HG02884 (cell line): ENCODE measurements around the gene EFCAB13.
"Not testable (repeated sequence)": the region's sequence is repeated elsewhere in the genome, so short reads cannot be mapped to it uniquely, and the experiment has no call there.

Experiments used
- ATAC-seq: cut with Tn5 transposase; IDR thresholded peaks from one replicate; pipeline ENCODE4 v1.9.1; 2021; ENCODE audit warnings: mild to moderate bottlenecking, moderate library complexity; ENCODE audit not compliant: unreplicated experiment

The EFCAB13 gene

DNA sequence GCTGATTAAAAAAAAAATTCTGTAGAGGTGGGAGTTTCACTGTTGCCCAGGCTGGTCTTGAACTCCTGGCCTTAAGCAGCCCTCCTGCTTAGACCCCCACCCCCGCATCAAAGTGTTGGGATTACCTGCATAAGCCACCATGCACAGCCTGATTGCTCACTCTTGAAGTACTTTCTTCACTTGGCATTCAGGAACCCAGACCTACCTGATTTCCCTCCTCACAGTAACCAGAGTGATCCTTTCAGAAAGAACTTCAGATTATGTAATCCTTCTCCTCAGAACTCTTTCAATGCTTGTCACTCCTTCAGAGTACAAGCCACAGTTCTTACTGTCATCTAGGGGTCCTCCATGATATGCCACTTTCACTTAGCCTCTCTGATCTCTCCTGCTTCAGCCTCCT is 1.4 kb downstream of the EFCAB13 start:
- no peak for ATAC-seq

DNA sequence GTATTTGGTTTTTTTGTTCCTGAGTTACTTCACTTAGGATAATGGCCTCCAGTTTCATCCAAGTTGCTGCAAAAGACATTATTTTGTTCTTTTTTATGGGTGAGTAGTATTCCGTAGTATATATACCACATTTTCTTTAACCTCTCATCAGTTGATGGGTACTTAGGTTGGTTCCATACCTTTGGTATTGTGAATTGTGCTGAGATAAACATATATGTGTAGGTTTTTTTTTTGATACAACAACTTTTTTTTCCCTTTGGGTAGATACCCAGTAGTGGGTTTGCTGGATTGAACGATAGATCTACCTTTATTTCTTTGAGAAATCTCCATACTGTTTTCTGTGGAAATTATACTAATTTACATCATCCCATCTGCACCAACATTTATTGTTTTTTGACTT is 6.8 kb downstream of the EFCAB13 start:
- ATAC-seq, result no peak

DNA sequence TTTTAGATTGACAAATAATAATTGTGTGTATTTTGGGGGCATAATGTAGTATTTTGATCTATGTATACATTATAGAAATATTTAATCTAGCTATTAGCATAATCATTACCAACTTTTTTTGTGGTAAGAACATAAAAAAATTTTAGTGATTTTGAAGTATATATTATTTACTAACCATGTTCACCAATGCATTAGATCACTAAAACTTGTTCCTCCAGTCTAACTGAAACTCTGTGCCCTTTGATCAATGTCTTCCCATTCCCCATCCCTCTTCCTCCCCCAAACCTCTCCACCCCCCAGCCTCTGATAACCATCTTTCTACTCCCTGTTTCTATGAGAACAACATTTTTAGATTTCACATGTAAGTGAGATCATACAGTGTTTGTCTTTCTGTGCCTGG is 8.5 kb downstream of the EFCAB13 start:
- no peak for ATAC-seq

DNA sequence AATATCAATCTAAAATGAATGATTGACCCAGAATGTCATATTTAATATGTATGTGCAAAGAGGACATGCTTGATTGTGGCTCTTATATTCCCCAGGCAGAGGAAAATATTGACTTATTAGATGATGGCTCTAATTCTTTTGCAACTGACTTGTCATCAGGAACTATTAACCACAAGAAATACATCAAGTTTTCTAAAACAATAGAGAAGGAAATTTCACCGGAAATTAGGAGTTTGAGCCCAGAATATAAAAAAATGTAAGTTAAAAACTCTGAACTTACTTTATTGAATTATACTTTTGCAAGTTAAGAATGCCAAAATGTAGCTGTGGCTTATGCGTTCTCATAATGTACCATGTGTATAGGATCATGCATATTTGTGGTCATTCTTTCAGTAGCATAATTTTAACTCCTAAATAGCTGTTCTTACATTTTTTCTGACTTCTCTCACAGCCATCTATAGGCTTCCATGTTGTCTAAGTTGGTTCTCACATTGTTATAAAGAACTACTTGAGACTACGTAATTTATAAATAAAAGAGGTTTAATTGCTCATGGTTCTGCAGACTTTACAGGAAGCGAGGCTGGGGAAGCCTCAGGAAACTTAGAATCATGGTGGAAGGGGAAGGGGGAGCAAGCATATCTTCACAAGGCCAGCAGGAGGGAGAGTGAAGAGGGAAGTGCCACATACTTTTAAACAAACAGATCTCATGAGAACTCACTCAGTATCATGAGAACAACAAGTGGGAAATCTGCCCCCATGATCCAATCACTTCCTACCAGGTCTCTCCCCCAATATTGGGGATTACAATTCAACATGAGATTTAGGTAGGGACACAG is 11.6 kb downstream of the EFCAB13 start:
- no peak for ATAC-seq

DNA sequence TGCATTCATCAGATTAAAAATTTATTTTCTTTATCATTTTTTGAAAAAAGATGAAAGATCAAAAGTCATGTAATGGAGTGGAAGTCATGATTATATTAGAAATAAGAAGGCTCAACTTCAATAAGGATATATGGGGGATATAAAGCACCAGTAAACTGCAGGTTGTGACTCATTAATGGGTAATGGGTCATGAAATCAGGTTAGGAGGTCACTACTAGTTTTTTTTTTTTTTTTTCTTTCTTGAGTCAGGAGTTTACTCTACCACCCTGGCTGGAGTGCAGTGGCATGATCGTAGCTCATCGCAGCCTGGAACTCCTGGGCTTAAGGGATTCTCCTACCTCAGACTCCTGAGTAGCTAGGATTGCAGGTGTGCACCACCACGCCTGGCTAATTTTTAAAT is 14.3 kb downstream of the EFCAB13 start:
- ATAC-seq, result no peak

DNA sequence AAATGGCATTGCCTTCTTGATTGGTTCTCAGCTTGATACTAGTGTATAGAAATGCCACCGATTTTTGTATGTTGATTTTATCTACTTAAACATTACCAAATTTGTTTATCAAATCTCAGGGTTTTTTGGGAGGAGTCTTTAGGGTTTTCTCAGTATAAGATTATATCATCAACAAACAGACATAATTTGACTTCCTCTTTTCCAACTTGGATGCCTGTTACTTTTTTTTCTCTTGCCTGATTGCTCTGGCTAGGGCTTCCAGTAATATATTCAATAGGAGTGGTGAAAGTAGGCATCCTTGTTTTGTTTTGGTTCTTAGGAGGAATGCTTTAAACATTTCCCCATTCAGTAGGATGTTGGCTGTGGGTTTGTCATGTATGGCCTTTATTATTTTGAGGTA is 29.1 kb downstream of the EFCAB13 start:
- no peak for ATAC-seq

DNA sequence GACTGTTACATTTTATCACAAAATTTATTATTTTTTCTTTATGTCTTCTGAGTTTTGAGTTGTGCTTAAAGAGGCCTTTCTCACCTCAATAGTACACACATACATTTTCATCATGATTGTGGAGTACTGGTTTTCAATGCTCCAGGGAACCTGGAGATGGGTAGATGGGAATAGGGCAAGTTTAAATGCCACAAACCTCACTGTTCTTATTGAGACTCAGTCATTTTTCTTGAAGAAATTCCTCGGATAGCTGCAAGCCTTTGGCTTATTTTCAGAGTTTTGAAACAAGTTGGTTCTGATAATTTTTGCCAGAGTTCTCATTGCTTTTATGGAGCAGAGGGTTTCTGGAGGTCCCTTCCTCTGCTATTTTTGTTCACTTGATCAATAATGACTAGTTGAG is 34.9 kb downstream of the EFCAB13 start:
- no peak for ATAC-seq

DNA sequence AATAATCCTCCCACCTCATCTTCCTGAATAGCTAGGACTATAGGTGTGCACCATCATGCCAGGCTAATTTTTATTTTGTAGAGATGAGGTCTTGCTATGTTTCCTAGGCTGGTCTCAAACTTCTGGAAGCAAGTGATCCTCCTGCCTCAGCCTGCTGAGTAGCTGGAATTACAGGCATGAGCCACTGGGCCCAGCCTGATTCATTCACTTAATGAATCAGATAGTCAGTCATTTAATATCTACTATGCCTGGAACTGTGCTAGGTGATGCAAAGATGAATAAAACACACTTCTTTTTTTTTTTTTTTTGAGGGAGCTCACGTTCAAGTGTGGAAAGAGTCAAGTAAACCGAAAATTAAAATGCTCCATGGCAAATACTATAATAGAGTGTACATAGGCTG is 39.4 kb downstream of the EFCAB13 start:
- ATAC-seq, result no peak

DNA sequence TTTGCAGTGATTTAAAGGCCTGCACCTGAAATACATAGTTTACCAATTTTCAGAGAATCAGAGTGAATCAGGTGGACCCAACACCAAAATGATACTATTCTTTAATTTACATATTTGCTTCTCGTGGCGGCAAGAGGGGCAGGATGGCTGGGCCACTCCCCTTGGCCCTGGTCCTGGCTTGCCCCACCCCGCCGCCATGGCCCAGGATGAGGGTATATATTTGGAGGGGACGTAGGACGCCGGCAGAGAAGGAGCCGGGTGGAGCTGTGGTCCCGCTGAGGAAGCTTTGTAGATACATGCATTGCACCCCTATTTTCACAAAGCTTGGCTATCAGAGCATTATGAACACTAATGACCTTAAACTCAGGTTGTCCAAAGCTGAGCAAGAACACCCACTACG is 43.5 kb downstream of the EFCAB13 start:
- ATAC-seq, result no peak

DNA sequence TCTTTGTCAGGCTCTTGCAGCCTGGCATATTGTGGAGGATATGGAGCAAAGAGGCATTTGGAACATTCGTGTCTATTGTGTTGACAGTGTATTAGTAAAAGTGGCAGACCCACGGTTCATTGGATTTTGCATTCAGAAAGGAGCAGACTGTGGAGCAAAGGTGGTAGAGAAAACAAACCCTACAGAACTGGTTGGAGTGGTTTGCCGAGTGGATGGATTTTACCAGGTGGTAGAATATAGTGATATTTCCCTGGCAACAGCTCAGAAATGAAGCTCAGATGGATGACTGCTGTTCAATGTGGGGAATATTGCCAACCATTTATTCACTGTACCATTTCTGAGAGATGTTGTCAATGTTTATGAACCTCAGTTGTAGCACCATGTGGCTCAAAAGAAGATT is 44.5 kb downstream of the EFCAB13 start:
- no peak for ATAC-seq

DNA sequence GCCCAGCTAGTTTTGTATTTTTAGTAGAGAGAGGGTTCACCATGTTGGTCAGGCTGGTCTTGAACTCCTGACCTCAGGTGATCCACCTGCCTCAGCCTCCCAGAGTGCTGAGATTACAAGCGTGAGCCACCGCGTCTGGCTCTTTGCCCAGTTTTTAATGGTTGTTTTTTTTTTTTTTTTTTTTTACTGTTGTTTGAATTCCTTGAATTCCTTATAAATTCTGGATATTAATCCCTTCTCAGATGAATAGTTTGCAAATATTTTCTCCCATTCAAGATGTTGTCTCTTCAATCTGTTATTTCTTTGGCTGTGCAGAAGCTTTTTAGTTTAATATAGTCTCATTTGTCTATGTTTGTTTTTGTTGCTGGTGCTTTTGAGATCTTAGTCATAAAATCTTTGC is 47.1 kb downstream of the EFCAB13 start:
- ATAC-seq, result not testable (repeated sequence)

DNA sequence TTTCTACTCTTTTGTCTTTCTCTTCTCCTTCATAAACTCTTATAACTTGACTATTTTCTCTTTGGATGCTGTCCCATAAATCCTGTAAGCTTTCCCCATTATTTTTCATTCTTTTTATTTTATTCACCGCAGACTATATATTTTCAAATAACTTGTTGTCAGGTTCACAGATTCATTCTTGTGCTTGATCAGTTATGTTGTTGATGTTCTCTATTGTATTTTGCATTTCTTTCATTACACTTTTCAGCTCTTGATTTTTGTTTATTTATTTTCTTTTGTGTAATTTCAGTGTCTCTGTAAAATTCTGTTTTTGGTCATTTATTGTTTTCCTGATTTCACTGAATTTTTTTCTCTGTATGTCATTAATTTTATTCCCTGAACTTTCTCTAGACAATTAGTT is 49.2 kb downstream of the EFCAB13 start:
- no peak for ATAC-seq

DNA sequence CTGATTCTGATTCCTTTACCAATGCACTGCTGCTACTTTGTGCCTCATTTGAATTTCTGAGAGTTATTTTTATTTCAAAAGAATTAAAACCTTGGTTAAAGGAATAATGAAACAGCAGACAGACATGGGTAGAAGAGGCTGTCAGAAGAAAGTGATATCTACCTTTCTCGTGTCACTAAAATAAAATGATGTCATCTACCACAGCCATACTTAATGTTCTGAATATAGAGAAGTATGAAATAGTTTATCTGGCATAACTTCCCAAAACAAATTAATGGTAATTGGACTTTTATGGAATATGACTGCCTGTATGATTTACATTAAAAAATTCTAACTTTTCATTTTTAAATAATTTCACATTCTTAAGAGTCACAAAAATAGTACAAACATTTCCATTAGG is 52.5 kb downstream of the EFCAB13 start:
- no peak for ATAC-seq

DNA sequence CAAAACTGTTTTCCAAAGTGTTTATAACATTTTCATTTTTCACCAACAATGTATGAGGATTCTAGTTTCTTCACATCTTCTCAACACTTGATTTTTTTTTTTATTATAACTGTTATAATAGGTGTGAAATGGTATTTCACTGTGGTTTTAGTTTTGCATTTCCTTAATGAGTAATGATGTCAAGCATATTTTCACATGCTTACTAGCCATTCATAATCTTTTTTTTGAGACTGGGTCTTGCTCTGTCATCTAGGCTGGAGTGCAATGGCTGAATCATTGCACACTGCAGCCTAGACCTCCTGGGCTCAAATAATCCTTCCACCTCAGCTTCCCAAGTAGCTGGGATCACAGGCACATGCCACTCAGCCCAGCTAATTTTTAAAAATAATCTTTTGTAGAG is 65.1 kb downstream of the EFCAB13 start:
- no peak for ATAC-seq

DNA sequence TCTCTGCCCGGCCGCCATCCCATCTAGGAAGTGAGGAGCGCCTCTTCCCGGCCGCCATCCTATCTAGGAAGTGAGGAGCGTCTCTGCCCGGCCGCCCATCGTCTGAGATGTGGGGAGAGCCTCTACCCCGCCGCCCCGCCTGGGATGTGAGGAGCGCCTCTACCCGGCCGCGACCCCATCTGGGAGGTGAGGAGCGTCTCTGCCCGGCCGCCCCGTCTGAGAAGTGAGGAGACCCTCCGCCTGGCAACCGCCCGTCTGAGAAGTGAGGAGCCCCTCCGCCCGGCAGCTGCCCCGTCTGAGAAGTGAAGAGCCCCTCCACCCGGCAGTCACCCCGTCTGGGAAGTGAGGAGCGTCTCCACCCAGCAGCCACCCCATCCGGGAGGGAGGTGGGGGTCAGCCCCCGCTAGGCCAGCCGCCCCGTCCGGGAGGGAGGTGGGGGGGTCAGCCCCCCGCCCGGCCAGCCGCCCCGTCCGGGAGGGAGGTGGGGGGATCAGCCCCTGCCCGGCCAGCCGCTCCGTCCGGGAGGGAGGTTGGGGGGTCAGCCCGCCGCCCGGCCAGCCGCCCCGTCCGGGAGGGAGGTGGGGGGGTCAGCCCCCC is 73.9 kb downstream of the EFCAB13 start:
- ATAC-seq, result not testable (repeated sequence)

DNA sequence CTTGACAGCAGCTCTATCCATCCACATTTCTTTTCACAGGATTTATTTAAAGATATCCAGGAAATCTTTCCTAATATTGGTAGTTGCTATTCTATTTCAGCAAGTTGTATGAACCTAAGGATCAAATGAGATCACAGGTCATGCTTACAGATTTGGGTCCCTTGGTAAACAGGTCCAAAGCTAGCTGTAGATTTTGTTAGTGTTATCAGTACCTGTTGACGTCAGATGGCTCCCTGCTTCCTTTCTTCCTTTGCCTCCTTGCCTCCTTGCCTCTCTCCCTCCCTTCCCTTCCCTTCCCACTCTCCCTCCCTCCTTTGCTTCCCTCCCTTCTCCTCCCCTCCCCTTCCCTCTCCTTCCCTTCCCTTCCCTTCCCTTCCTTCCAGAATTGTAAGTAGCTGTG is 76.6 kb downstream of the EFCAB13 start:
- ATAC-seq, result no peak

DNA sequence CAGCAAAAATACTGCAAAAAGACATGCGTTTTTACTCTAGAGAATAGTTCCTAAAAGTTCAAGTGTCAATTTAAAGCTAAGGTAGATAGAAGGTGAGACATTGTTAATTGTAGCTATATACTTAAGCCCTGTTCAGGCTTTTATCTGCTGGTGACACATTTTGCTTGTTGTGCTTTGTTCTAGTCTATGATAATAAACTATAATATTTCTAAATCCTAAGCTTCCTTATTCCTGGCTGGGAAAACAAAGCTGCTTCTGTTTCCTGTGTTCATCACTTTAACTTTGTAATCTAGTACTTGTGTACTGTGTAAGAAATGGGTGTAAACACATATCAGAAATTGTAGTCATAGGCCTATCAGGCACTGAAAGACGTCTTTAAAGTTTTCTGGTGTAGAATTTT is 77.3 kb downstream of the EFCAB13 start:
- ATAC-seq, result no peak

DNA sequence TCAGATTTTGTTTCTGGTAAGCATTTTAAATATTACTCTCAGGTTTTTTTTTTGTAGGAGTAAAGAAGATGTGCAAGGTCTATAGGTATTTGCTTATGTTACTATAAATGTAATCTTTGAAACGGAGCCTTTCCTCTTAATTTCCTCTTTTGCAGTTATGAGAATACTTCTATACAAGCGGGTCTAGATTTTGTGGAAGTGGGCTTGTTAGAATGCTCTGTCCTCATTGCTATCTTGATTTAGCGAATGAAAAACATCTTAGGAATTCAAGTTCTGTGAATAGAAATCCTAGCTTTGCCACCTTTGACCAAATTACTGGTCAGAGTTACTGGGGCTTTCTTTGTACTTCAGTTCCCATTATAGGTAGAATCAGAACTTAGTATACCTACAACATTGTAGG is 80.3 kb downstream of the EFCAB13 start:
- no peak for ATAC-seq

DNA sequence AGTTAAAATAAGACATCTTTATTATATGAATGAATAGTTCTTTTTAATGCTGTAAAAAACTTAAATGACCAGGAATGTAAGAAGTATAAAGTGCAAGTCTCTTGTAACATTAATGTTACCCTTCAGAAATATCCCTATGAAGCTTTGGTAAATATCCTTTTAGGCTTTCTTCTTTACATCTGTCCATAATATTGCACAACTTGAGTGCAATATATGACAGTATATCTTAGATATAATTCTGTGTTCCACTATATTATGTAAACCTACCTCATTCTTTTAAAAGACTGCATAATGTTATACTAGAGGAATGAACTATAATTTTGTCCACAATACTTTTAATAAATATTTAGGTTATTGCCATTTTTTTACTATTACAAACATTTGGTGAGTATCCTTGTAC is 81.1 kb downstream of the EFCAB13 start:
- ATAC-seq, result no peak

DNA sequence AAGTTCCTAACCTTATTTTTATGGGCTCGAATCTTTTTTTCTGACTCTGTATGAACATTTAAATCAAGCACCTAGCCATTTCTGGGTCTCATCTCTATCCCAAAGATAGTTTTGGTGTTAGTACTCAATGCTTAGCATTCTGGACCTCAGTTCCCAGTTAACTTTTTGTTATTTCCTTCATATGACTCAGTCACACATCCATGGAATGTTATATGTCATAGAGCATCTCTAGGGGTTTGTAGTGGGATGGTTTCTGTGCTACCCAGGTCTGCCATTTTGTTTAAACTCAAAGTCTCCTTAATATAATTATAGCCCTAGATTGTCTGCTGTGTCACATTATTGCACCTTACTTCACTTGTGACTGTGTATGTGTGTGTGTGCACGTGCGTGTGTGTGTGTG is 90.1 kb downstream of the EFCAB13 start:
- ATAC-seq, result no peak

DNA sequence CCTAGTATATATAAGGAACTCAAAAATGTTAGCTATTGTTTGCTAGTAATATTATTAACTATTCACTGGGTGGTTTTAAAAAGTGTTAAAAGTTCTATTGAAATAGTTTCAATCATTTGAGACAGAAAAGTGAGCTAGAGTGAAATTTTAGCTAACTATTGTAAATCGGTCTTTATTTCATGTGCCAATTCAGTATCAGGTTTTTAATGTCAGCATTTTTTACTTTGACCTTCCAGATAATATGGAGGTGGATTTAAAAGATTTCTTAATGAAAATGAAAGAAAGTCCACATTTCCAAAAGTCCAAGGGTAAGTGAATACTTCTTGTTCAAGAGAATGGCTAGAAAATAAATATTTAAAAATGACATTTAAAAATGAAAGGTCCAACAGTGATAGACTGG is 90.9 kb downstream of the EFCAB13 start:
- no peak for ATAC-seq

DNA sequence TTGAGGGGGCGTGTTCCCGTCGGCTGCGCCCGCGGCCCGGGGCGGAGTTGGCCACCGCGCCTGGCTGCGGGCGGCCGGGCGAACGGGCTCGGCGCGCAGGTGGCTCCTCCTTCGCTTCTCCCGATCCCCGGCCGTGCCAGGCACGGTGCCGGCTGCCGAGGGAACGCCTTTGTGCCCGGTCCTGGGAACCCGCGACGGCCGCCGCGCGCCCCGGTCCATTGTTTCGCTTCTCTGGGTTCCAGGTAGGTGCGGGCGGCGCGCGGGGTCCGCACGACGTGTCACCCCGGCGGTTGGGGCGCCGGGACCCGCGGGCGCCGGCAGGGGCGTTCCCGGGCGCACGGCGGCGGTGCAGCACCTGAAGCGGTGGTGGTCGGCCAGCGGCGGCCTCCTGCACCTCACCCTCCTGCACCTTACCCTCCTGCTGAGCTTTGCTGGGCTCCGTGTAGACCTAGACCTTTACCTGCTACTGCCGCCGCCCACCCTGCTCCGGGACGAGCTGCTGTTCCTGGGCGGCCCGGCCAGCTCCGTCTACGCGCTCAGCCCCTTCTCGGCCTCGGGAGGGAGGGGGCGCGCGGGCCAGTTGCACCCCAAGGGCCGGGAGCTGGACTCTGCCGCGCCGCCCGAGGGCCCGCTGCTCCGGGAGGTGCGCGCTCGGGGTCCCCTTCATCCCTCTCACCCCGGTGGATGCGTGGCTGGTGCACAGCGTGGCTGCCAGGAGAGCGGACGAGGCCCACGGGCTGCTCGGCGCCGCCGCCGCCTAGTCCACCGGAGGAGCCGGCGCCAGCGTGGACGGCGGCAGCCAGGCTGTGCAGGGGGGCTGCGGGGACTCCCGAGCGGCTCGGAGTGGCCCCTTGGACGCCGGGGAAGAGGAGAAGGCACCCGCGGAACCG is 99.9 kb downstream of the EFCAB13 start:
- ATAC-seq, result no peak
